Immature natural killer cell (primary cell): ENCODE data around the gene BSX. TPM values are rescaled to one million over a fixed set of nuclear protein-coding genes. Genes with fewer than 3 reads are reported as not detected.

ENCODE experiments used
- polyA plus RNA-seq, 3 donors: library from polyadenylated mRNA; unstranded; fragments of 300-500 nt; fragmentation: Illumina TruSeq; gene quantifications; one replicate each; pipeline ENCODE4 v1.2.3, GENCODE V29; 2021

Gene BSX
- polyA plus RNA-seq, 3 donors from 2014 or later = not detected

Other genes with a start within 250 kb of the BSX start
- gene CRTAM, start 143.3 kb downstream of the BSX start, polyA plus RNA-seq = 10 to 100 TPM; 11.2 to 34.9 (median 23.8) TPM
- gene JHY, start 99.1 kb downstream of the BSX start, polyA plus RNA-seq = 1 to 10 TPM; 1.6 to 3.3 (median 1.7) TPM
- 1,000 to 10,000 TPM in 1 of 3 donors, 100 to 1,000 TPM in 2; 797 to 1,150 (median 908) TPM for gene HSPA8, start 80.3 kb upstream of the BSX start, polyA plus RNA-seq
- gene CLMP, start 213.4 kb upstream of the BSX start, polyA plus RNA-seq = under 1 TPM in 2 of 3 donors, not detected in 1; 0.11 to 0.58 TPM